Testis (tissue), 3 donors: ENCODE data around the gene ZSCAN22. TPM values are rescaled to one million over a fixed set of nuclear protein-coding genes. Genes with fewer than 3 reads are reported as not detected.

Experiments used
- DNase-seq: peaks from one replicate; pipeline ENCODE4 v3.0.0-alpha.2; 2019
- H3K27ac ChIP-seq, 2 donors: fragments of 200-600 bp; sonication (generic); one replicate each; pipeline ENCODE4 v1.5.1; 2019
- H3K27me3 ChIP-seq: fragments of 200-600 bp; sonication (generic); one replicate; pipeline ENCODE4 v1.5.1; 2019
- H3K36me3 ChIP-seq: fragments of 200-600 bp; sonication (generic); one replicate; pipeline ENCODE4 v1.5.1; 2017; ENCODE audit warnings: low read depth; ENCODE audit errors: missing control alignments
- H3K4me1 ChIP-seq: fragments of 200-600 bp; sonication (generic); one replicate; pipeline ENCODE4 v1.5.1; 2019
- H3K4me3 ChIP-seq, 2 donors: fragments of 200-600 bp; sonication (generic); one replicate each; pipeline ENCODE4 v1.5.1; 2017 to 2019
- H3K9me3 ChIP-seq: fragments of 200-600 bp; sonication (generic); one replicate; pipeline ENCODE4 v1.5.1; 2017
- POLR2A ChIP-seq: fragments of 450-650 bp; IDR thresholded peaks from one replicate; pipeline ENCODE4 v1.6.1; 2017; ENCODE audit warnings: antibody characterized with exemption, mild to moderate bottlenecking, moderate library complexity
- WGBS, 2 donors: methylation state at CpG; one replicate each; pipeline ENCODE4 v1.1.5; 2018; 5-methylcytosine and 5-hydroxymethylcytosine counted together
- intact Hi-C: fragments of 100-400 bp; cut with DNase I; formaldehyde crosslinking; loops from one replicate; pipeline ENCODE4 v1.15.1; 2023; ENCODE audit warnings: low total_unique reads
- polyA plus RNA-seq: library from polyadenylated mRNA; stranded (reverse); fragments of 350-450 nt; fragmentation: Illumina TruSeq; extraction: RNeasy Lipid Tissue Mini Kit (QIAGEN cat#74804); gene quantifications from one replicate; pipeline ENCODE4 v1.2.3, GENCODE V29; 2014; ENCODE audit warnings: low read depth, low replicate concordance; ENCODE audit not compliant: insufficient read depth
- total RNA-seq, 2 donors: library from RNA; depleted of rRNA; stranded (reverse); fragments of >200 nt; gene quantifications; one replicate each; pipeline ENCODE4 v1.2.3, GENCODE V29; 2016
- TF ChIP-seq, protein P1 (sequence below), 3 experiments: fragments of 450-650 bp in 2 of 3; fragments of 200-600 bp in 1 of 3; sonication (generic) in 1 of 3; IDR thresholded peaks; one replicate each; pipeline ENCODE4 v1.5.1; 2016 to 2019; ENCODE audit warnings: antibody characterized with exemption in 3 of 3, mild to moderate bottlenecking in 2 of 3, moderate library complexity in 1 of 3

Gene ZSCAN22
- total and polyA plus RNA-seq, 3 donors from 2014 or later: 2.4 to 4.9 (median 3.5) TPM

DNA sequence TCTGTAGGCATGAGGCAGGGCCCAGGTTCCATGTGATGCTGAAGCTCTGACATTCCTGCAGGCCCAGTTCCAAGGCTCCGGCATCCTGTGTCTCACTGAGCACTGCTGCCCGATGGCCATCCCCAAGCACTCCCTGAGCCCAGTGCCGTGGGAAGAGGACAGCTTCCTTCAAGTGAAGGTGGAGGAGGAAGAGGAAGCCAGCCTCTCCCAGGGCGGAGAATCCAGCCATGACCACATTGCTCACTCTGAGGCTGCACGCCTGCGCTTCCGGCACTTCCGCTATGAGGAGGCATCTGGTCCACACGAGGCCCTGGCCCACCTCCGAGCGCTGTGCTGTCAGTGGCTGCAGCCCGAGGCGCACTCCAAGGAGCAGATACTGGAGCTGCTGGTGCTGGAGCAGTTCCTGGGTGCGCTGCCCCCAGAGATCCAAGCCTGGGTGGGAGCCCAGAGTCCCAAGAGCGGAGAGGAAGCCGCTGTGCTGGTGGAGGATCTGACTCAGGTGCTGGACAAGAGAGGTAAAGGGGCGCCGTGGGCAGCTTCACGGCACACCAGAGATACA is 8.0 kb downstream of the ZSCAN22 start:
- TF ChIP-seq, protein P1, sequence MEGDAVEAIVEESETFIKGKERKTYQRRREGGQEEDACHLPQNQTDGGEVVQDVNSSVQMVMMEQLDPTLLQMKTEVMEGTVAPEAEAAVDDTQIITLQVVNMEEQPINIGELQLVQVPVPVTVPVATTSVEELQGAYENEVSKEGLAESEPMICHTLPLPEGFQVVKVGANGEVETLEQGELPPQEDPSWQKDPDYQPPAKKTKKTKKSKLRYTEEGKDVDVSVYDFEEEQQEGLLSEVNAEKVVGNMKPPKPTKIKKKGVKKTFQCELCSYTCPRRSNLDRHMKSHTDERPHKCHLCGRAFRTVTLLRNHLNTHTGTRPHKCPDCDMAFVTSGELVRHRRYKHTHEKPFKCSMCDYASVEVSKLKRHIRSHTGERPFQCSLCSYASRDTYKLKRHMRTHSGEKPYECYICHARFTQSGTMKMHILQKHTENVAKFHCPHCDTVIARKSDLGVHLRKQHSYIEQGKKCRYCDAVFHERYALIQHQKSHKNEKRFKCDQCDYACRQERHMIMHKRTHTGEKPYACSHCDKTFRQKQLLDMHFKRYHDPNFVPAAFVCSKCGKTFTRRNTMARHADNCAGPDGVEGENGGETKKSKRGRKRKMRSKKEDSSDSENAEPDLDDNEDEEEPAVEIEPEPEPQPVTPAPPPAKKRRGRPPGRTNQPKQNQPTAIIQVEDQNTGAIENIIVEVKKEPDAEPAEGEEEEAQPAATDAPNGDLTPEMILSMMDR (IDR thresholded peaks at IDR 0.05): no peak
- no peak for TF ChIP-seq POLR2A
- no peak for DNase-seq
- Histone ChIP-seq H3K36me3 (no peaks in the 10 kb centered on the region), H3K27me3 (no peaks in the 10 kb centered on the region), H3K27ac (no peak overlapping the region), H3K4me3 (no peak overlapping the region), H3K4me1 (no peaks in the 10 kb centered on the region), H3K9me3 (no peaks in the 10 kb centered on the region)
- 59 to 84% methylated on average over 15 to 19 of the region's 19 CpGs for WGBS, 2 donors
- intact Hi-C loops: no loop called here

DNA sequence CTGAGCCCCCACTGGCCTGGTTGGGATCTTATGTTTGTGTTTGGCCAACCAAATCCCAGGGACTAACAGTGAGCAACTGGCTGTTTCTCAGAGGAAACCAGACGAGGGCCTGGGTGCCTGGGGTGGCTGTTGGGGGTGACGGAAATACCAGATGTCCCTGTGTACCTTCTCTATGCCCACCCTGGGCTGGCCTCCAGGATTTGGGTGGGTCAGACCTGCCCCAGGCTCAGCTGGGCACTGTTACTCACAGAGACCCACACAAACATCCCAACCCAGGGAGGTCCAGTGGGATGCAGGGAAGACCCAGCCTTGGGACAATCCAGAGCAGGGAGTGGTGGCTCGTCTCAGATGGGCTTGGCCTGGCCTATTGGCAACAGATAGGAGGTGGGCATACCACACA is 8.8 kb downstream of the ZSCAN22 start:
- H3K9me3 ChIP-seq: no peaks in the 10 kb centered on the region
- no peaks in the 10 kb centered on the region for H3K36me3 ChIP-seq
- H3K4me1 ChIP-seq: no peaks in the 10 kb centered on the region
- H3K27ac ChIP-seq: no peak overlapping the region
- intact Hi-C loops: no loop called here
- no peak for DNase-seq
- TF ChIP-seq, protein P1 (IDR thresholded peaks at IDR 0.05): no peak
- no peak for TF ChIP-seq POLR2A
- no peaks in the 10 kb centered on the region for H3K27me3 ChIP-seq
- WGBS, 2 donors: 76 to 90% methylated on average over 2 to 3 of the region's 3 CpGs
- no peak overlapping the region for H3K4me3 ChIP-seq

DNA sequence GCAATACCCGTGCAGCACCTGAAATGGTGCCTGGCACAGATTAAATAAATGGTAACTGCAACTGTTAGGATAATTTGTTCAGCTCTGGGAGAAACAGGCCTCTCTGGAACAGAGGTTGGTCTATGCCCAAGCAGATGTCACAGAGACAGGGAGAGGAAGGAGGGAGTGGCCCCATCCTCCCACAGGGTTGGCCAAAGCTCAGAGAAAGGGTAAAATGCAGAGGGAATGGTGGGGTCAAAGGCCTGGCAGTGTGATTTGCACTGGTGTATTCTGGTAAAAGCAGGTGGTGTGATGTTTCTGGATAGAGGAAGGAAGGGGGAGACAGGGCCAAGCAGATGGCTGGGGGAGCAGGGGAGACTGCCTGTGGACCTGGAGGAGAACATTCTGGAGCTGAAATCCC is 9.4 kb downstream of the ZSCAN22 start:
- no peak for DNase-seq
- Histone ChIP-seq H3K9me3 (no peaks in the 10 kb centered on the region), H3K27ac (no peak overlapping the region), H3K36me3 (no peaks in the 10 kb centered on the region), H3K4me1 (no peaks in the 10 kb centered on the region), H3K27me3 (no peaks in the 10 kb centered on the region), H3K4me3 (no peak overlapping the region)
- 100% methylated on average over 1 of the region's 1 CpG for WGBS, 2 donors
- no peak for TF ChIP-seq POLR2A
- TF ChIP-seq, protein P1 (IDR thresholded peaks at IDR 0.05): no peak
- intact Hi-C loops: no loop called here

DNA sequence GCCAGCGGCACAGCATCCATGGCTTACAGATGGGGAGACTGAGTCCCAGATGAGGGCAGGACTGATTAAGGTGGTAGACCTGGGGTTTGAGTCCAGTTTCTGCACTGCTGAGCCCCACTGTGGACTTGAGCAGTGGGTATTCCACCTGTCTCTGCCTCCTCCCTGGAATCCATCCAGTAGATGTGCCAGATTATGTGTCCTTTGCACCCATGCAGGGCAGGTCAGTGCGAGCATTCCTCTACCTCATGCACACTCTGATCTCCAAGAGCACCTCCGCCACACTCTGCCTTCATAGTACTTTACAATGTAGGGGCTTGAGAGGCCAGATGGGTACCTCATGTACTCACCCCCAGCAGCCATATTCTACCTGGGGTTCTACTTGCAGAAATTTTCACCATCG is 10.0 kb downstream of the ZSCAN22 start:
- Histone ChIP-seq H3K4me1 (no peaks in the 10 kb centered on the region), H3K36me3 (no peaks in the 10 kb centered on the region), H3K4me3 (no peak overlapping the region), H3K27me3 (no peaks in the 10 kb centered on the region), H3K9me3 (no peaks in the 10 kb centered on the region), H3K27ac (no peak overlapping the region)
- intact Hi-C loops: no loop called here
- DNase-seq: no peak
- TF ChIP-seq POLR2A: no peak
- TF ChIP-seq, protein P1 (IDR thresholded peaks at IDR 0.05): no peak
- 94 to 99% methylated on average over 3 to 4 of the region's 4 CpGs for WGBS, 2 donors

- TF ChIP-seq POLR2A: no peak
- TF ChIP-seq, protein P1 (IDR thresholded peaks at IDR 0.05): no peak
- H3K27me3 ChIP-seq: no peaks in the 10 kb centered on the region
- no peak overlapping the region for H3K27ac ChIP-seq
- intact Hi-C loops: no loop called here
- no peak for DNase-seq
- no peaks in the 10 kb centered on the region for H3K4me1 ChIP-seq
- H3K4me3 ChIP-seq: no peak overlapping the region
- WGBS, 2 donors: 87 to 98% methylated on average over 6 to 11 of the region's 11 CpGs
- no peaks in the 10 kb centered on the region for H3K9me3 ChIP-seq
- H3K36me3 ChIP-seq: no peaks in the 10 kb centered on the region
Observed at GRCh38 chr19:58338336-58338735, 11.5 kb downstream of the ZSCAN22 start.
